PC-9 (cell line): ENCODE results near the gene TSHZ2.

ENCODE experiments used
- EZH2 ChIP-seq: fragments of 200-600 bp; sonication (generic); IDR thresholded peaks from 2 replicates; pipeline ENCODE4 v1.8.0; 2017; ENCODE audit warnings: antibody characterized with exemption, low read depth
- TF ChIP-seq, protein P1 (sequence below): fragments of 200-600 bp; sonication (generic); conservative IDR thresholded peaks from 2 replicates; pipeline ENCODE4 v1.6.1; 2017; ENCODE audit warnings: mixed run types, antibody characterized with exemption, mild to moderate bottlenecking, moderate library complexity

DNA sequence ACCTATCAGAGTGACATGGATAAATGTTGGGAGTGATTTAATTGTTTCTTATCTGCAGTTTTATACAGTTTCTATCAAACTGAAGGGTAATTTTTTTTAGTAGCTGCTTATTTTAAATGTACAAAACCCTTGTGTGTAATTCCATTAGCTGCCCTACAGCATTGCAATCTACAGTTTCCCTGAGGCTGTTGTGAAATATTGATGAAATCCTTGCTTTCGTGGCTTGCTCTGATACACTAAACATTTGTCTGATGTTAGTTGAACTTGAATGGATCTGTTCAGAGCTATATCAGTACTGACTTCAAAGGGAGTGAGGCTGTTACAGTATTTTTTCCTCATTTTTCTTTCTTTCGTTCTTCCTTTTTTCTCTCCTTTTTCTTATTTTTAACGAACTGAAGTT lies 255.4 kb downstream of the TSHZ2 start:
- TF ChIP-seq, protein P1, sequence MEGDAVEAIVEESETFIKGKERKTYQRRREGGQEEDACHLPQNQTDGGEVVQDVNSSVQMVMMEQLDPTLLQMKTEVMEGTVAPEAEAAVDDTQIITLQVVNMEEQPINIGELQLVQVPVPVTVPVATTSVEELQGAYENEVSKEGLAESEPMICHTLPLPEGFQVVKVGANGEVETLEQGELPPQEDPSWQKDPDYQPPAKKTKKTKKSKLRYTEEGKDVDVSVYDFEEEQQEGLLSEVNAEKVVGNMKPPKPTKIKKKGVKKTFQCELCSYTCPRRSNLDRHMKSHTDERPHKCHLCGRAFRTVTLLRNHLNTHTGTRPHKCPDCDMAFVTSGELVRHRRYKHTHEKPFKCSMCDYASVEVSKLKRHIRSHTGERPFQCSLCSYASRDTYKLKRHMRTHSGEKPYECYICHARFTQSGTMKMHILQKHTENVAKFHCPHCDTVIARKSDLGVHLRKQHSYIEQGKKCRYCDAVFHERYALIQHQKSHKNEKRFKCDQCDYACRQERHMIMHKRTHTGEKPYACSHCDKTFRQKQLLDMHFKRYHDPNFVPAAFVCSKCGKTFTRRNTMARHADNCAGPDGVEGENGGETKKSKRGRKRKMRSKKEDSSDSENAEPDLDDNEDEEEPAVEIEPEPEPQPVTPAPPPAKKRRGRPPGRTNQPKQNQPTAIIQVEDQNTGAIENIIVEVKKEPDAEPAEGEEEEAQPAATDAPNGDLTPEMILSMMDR, result no peak
- no peak for TF ChIP-seq EZH2
